AG09309 (cell line): ENCODE results near the gene TMEM217.

Experiments
- DNase-seq: peaks from one replicate; pipeline ENCODE4 v3.0.0-alpha.2; 2010; ENCODE audit warnings: low read depth
- H3K4me3 ChIP-seq: 2 replicates; pipeline ENCODE4 v1.5.1; 2011; ENCODE audit warnings: mild to moderate bottlenecking, low read depth, low read length, moderate library complexity; ENCODE audit not compliant: control insufficient read depth
- TF ChIP-seq, protein P1 (sequence below): IDR thresholded peaks from 2 replicates; pipeline ENCODE4 v1.5.1; 2011; ENCODE audit warnings: mild to moderate bottlenecking, low read depth, low read length, inconsistent platforms; ENCODE audit not compliant: insufficient read depth, control insufficient read depth; ENCODE audit errors: missing control alignments

The TMEM217 gene

DNA sequence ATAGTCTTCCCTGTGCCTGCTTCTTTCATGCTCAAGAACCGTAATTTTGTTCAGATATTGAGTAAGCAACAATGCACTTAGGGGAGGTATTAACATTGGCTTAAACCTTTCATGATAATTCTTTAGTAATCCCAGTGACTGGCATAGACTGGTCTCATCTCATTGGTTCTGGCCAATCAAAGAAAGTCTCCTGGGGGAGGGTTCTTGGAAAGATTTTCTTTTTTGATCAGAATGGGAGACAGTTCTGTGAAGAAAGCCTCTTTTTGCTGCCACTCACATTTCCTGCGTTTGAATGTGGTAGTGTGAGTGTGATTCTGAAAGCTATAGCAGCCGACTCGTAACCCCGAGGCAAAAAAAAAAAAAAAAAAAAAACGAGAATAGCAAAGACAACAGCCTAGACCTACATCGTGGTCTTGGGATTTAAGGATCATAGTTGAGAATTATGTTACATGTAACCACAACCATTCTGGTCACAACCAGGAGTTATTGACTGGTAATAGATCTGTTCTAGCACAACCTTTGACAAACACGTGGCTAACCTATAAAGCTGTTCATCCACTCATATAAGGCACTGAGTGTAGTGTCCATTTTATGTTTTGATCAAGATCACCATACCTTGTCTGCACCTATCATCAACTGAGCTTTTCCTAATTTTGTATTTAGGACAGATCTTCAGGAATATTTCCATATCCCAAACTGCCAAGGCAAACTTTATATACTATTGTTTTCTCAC, 15.1 kb upstream of the TMEM217 start:
- TF ChIP-seq, protein P1, sequence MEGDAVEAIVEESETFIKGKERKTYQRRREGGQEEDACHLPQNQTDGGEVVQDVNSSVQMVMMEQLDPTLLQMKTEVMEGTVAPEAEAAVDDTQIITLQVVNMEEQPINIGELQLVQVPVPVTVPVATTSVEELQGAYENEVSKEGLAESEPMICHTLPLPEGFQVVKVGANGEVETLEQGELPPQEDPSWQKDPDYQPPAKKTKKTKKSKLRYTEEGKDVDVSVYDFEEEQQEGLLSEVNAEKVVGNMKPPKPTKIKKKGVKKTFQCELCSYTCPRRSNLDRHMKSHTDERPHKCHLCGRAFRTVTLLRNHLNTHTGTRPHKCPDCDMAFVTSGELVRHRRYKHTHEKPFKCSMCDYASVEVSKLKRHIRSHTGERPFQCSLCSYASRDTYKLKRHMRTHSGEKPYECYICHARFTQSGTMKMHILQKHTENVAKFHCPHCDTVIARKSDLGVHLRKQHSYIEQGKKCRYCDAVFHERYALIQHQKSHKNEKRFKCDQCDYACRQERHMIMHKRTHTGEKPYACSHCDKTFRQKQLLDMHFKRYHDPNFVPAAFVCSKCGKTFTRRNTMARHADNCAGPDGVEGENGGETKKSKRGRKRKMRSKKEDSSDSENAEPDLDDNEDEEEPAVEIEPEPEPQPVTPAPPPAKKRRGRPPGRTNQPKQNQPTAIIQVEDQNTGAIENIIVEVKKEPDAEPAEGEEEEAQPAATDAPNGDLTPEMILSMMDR = no peak
- H3K4me3 ChIP-seq = no peak overlapping the region
- DNase-seq = no peak

DNA sequence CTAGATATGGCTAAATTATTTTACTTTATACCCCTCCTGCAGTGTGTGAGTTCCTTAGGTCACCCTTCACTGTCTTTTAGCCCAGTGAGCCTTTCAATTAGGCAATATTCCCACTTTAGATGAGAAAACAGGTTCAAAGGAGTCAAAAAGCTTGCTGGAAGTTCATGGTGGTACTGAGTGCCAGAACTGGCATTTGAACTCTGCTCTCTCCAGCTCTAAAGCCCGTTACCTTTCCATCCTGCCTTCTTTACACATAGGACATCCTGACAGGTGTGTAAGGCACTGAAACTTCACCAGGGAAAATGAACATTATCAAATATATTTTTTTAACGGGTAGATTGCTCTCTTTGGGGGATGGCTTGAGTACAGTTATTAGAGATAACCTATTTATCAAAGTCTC, 11.2 kb upstream of the TMEM217 start:
- no peak overlapping the region for H3K4me3 ChIP-seq
- no peak for DNase-seq
- TF ChIP-seq, protein P1 = no peak

DNA sequence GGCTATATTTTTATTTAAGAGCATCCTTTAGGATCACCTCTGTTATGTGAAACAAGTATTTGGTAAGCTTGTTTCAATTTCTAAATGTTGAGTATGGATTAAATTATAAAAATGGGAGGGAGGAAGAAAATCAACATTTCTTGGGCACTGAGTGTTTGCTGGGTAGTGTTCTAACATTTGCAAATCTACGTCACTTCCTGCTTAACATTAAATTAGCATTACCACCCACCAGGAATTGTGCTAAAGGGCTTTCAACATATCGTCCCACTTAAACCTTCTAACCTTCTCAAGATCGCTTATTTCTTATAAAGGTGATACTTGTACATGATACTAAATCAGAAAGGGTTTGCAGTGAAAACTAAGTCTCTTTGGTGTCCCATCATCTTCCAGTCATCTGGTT, 7.9 kb upstream of the TMEM217 start:
- TF ChIP-seq, protein P1 = no peak
- no peak overlapping the region for H3K4me3 ChIP-seq
- DNase-seq = no peak

DNA sequence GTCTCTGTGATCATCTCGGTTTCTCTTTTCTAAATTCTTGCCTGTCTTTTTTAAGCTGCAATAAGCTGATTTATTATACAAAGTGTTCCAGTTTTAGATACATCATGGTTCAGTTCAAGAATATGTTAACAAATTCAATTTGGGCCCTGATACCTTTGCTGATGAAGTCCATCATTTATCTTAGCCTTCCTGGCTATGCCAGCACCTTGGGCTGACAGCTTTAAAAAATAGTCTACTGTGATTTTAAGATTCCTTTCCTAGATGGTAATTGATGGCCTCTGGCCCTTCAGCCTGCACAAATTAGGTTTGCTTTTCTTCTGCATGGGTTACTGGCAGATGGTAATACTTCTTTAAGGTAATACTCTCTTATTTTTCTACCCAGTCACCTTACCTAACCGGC, 7.1 kb upstream of the TMEM217 start:
- no peak for DNase-seq
- H3K4me3 ChIP-seq = no peak overlapping the region
- TF ChIP-seq, protein P1 = no peak

DNA sequence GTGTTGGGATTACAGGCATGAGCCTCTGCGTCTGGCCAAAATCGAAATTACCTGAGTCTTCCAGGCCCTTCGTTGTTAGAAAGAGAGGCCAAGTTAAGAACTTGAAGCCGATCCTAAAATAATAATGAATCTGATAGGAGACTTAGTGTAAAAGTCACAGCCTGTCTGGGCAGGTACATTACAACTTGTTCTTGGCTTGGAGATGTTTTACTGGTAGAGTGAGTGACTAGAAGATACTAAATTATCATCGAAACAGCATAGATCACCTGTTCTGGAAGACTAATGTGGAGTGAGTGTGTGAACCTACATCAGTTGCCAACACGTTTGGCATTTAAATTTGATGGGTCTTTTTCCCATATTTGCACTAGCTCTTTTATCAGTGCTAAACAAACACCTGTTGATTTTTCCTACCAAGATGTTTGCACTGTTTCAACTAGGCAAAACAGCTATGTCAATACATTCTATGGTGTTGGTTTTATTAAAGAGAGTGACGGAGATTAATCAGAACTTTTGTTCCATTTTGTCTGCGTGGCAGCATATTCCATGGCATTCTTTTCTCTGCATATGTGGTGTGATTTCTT, 4.6 kb upstream of the TMEM217 start:
- TF ChIP-seq, protein P1 = no peak
- no peak for DNase-seq
- no peak overlapping the region for H3K4me3 ChIP-seq

DNA sequence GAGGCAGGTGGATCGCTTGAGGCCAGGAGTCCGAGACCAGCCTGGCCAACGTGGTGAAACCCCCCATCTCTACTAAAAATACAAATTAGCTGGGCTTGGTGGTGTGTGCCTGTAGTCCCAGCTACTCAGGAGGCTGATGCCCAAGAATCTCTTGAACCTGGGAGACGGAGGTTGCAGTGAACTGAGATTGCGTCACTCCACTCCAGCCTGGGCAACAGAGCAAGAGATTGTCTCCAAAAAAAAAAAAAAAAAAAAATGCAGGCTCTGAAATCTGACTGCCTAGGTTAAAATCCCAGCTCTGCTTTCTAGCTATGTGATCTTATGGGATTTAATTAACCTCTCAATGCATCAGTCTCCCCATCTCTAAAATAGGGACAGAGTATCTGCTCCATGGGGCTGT, 3.3 kb upstream of the TMEM217 start:
- TF ChIP-seq, protein P1 = no peak
- no peak for DNase-seq
- H3K4me3 ChIP-seq = no peak overlapping the region
